ENCODE results near the gene RSPRY1.

RSPRY1 gene

DNA sequence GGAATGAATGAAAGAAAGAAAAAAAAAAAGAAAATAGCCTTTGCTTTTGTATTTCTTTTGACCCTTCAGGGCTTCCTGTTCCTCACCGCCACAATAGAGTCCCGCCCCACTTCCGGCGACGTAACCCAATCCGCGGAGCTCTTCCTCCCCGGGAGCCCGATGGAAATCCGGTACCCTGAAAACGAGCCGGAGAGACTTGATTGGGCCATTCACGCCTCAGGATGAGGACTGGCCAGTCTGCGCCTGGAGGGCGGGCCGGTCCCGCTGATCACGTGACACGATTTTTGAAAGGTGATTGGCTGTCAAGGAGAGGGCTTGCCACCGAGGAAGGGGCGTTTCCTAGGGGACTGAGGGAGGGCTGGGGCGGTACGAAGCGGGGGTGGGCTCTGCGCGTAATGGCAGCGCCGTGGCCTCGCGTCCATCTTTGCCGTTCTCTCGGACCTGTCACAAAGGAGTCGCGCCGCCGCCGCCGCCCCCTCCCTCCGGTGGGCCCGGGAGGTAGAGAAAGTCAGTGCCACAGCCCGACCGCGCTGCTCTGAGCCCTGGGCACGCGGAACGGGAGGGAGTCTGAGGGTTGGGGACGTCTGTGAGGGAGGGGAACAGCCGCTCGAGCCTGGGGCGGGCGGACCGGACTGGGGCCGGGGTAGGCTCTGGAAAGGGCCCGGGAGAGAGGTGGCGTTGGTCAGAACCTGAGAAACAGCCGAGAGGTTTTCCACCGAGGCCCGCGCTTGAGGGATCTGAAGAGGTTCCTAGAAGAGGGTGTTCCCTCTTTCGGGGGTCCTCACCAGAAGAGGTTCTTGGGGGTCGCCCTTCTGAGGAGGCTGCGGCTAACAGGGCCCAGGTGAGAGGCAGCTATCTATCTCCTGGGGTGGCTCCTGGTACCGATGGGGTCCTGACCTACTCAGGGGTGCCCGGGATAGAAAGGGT is at the start of gene RSPRY1, which contains the start of gene PSME3IP1:
Gene RSPRY1, plus strand, starts transcription at position 385 of the 927 bp plus-strand sequence. CDS start 18,330 bp downstream, outside the sequence.
Gene PSME3IP1, minus strand, starts transcription at position 95 of the 927 bp plus-strand sequence. CDS start 12,185 bp downstream, outside the sequence.
- in situ Hi-C loops (cut with MboI; ENCODE audit: low pct_unique_long_range_greater_than_20kb, low sequenced_read_pairs): no loop called here
- peak; percentile 99 for DNase-seq

DNA sequence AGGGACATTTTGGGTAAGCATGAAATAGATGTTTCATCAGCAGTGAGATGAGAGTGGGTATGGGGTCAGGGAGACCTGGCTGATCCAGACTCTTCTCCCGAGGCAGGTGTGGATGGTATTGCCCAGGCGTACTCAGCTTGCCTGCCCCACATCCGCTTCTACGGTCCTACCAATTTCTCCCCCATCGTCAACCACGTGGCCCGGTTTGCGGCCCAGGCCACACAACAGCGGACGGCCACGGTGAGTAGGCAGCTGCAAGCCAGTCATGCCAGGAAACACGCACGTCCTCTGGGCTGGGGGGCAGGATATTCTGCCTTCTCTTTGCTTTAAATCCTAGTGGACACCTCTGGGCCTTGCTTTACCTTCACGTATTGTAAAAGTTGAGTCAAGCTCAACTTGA is 49.1 kb upstream of the RSPRY1 start:
- in situ Hi-C loops (cut with MboI; ENCODE audit: low pct_unique_long_range_greater_than_20kb, low sequenced_read_pairs): no loop called here
- DNase-seq: no peak

DNA sequence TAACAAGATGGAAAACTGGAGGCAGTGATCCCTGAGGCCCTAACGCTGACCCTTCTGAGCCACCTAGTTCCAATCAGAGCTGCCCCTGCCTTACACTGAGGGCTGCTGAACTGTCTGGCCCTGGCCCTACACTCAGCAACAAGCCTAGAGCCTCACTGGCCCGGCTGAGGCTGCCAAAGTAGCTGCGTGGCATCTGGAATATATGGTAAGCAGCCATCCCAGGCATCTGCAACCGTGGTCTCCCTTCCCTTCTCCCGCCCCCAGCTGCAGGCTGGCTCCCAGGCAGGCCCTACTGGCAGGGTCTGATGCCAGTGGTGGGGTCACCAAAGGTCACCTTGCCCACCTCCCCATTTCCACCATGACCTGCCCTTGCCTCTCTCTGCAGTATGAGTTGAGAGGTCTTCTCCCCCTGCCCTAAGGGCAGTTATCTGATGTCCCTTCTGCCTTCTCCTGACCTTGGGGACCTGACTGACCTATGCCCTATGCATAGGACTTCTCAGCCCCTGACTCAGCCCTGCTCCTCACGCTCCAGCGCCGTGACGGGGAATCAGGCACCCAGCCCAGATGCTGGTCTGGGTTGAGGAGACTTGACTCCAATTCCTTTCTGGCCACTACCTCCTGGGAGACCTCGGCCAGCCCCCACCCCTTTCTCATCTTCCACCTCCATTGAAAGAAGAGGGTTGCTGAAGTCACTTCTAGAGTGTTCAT is 48.4 kb upstream of the RSPRY1 start:
- in situ Hi-C loops (cut with MboI; ENCODE audit: low pct_unique_long_range_greater_than_20kb, low sequenced_read_pairs): no loop called here

DNA sequence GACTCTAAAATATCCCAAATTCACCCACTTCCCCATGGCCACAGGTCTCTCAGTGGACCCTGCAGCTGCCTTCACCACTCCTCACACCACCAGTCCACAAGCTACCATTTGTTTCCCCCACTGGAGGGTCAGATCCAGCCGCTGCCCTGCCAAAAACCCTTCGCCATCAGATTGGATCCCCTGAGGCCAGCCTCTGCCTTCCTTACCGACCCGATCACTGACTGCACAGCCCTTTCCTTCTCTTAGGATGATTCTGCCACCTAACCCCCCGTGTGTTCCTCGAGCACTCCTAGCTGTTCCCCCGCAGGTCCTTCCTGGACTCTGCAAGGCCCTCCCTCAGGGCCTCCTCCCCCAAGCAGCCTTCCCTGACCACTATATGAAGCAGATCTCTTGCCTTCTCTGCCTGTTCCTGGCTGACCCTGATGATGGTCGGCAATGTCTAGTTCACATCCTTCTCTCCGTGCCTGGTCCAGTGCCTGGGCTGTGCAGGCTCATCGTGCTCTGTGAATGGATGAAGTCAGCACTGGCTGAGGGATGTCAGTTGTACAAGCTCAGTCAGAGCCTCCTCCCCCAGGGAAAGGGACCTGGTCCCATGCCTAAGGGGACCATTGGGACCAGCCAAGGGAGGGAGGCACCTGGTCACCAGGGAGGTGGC is 47.7 kb upstream of the RSPRY1 start:
- in situ Hi-C loops (cut with MboI; ENCODE audit: low pct_unique_long_range_greater_than_20kb, low sequenced_read_pairs): no loop called here
- no peak for DNase-seq

More for the DNA sequence above, 48.4 kb upstream of the RSPRY1 start:
- DNase-seq: no peak

DNA sequence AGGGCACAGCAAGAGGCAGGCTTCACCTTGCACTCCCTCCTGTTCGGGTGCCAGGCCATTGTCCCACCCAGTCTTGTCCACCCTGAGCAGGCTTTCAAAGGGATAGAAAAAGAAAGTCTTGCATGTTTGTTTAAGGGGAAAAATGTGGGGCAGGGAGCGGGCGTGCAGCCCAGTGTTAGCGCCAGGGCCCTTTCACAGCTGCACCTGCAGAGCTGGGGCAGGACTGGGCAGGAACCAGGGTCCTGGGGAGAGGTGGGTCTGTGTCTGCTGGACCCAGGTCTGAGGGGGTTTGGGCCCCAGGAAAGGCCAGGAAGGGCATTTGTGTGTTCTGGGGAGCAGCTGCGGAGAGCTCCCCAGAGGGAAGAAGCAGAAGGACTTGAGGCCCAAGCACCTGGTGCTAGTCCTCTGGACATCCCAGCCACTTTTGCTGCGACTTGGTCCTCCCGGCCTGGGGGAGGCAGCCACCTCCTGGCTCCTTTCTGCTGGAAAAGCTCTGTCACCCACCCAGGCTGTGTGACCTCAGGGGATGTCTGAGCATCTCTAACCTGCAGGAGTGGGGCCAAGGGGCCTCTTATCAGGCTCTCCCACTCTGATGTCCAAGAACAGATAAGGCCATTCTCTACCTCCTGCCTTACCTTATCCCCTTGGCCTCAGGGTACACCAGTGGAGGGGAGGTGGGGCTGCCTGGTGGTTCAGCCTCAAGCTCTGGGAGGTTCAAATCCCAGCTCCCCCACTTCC is 45.0 kb upstream of the RSPRY1 start:
- no peak for DNase-seq
- in situ Hi-C loops (cut with MboI; ENCODE audit: low pct_unique_long_range_greater_than_20kb, low sequenced_read_pairs): no loop called here

DNA sequence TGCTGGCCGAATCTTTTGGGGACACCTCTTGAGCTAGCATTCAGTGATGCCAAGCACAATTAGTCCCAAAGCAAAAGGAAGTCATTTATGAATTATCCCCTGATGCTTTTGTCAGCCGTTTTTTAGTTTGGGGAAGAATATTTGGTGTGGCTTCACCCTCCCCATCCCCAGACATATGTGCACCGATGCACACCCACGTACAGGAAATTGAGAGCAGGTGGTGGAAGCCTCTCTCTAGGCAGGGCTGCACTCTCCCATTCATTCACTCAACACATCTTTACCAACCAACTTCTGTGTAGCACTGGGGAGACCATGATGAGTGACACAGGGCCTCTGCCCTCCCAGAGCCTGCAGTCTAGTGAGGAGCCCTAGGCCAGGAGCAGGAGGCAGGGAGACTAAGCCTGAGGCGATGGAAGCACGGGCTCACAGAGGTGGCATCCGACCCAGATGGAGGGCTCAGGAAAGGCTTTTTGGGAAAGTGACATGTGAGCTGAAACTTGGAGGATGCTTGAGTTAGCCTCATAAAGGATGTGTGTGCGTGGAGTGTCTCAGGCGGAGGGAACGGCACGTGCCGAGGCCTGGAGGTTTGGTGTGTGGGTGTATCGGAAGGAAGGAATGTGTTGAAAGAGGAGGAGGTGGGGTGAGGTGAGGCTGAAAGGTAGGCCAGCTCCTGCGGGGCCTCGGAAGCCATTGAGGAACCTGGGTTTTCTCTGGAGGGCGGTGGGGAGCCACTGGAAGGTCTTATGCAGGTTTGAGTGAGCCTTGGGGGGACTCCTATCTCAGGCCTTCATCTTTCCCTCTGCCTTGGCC is 44.1 kb upstream of the RSPRY1 start:
- in situ Hi-C loops (cut with MboI; ENCODE audit: low pct_unique_long_range_greater_than_20kb, low sequenced_read_pairs): no loop called here
- peak; percentile 88 for DNase-seq

DNA sequence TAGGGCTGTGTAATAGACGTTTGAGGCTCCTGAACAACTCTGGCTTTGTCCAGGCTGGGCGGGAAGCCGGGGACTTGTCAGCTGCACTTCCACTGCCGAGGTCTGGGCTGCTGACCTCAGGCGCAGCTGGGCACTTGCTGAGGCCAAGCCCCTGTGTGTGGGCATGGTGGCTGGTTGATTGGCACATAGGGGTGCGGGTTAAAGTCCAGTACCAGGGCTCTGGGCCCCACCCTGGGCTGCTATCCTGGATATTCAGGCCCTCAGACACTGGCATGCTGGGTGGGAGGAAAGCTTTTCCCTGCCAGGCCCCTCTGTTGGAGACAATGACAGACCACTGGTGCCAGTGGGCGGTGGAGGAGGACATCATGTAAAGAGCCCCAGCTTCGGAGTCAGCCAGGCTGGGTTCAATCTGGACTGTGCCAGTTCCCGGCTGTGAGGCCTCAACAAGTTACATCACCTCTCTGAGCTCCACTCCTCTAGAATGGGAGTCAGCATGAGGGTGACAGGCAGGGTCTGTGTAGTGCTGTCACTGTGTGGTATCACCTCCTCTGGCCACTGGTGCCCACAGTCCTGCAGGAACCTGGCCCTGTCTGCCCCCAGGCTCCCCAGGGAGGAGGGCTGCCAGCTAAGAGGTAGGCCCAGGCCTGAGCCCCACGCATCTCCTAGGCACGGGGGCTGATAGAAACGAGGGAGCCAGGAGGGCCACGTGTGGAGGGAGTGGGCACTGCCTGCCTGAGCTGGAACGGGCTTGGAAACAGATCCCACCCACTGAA is 42.8 kb upstream of the RSPRY1 start:
- in situ Hi-C loops (cut with MboI; ENCODE audit: low pct_unique_long_range_greater_than_20kb, low sequenced_read_pairs): no loop called here
- DNase-seq: no peak

DNA sequence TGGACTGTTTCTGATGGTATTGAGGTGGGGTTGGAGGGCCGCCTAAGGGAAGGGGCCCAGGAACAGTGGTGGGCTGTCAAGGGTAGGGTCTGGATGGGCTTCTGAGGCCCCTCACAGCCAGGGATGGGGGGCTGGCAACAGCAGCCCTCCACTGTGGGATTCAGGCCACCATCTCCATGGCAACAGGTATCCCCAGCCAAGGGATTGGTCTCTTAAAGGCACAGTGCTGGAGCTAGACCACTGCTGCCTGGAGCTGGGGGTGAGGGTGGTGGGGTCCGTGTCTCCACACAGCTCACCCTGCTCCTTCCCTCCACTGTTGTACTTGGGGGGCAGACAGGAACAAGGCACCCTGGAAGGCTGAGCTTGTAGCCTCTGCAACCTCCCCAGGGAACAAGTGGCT is 42.1 kb upstream of the RSPRY1 start:
- DNase-seq: no peak
- in situ Hi-C loops (cut with MboI; ENCODE audit: low pct_unique_long_range_greater_than_20kb, low sequenced_read_pairs): no loop called here

DNA sequence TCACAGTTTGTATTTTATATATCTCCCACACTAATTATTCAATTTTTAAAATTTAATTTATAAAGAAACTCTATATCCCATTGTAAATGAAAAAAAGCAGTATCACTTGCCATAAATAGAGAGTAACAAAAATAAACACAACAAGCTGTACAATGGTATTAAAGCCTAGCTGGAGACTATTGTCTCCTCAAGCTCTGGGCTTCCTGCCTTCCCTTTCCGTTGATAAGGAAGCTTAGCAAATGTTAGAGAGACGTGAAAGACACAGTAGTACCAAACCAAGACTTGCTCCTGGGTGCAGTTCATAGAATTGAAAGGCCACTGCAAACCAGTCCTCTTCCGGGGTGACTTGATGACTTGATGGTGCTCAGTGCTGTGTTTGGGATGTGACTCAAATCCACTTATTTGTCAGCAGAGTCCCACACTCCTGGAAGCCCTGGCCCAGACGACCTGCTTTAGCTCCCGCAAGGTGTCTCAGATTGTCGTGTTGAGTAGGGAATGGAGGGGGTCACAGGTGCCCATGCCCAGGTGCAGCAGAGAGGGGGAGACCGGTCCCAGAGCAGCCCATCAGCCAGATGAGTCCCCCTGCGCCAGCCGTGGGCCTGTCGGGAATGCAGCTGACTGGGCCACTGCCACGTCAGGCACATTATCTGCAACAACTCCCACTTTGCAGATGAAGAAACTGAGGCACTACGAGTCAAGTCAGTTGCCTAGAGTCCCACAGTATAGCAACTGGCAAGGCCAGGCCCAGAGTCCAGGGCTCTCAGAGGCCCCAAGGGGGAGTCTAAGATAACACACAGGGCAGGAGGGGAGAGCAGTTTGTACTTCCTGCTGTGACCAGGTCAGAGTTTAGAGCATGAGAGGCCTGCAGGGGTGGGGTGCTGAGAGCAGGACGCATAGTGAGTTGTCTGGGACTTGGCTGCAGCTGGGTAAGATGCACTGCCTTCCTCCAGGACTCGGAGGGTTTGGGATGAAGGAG is 40.8 kb upstream of the RSPRY1 start:
- in situ Hi-C loops (cut with MboI; ENCODE audit: low pct_unique_long_range_greater_than_20kb, low sequenced_read_pairs): no loop called here
- no peak for DNase-seq

DNA sequence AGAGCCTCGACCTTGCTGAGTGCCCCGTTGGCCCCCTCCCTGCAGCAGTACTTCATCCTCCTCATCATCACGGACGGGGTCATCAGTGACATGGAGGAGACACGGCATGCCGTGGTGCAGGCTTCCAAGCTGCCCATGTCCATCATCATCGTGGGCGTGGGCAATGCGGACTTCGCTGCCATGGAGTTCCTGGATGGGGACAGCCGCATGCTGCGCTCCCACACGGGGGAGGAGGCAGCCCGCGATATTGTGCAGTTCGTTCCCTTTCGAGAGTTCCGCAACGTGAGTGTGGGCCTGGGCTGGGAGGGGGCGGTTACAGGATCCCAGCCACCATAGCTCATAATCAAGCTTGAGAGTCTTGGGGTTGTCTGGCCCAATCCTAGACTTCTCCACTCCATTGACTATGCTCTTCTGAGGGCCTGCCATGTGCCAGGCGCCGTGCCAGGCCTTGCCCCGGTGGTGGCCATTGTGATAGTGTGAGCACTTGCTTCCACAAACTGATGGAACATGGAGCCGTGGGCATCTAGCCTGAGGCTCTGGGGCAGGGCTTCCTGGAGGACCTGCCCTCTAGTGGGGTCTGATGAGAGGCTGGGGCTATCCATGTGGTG is 40.0 kb upstream of the RSPRY1 start:
- in situ Hi-C loops (cut with MboI; ENCODE audit: low pct_unique_long_range_greater_than_20kb, low sequenced_read_pairs): no loop called here
- no peak for DNase-seq

DNA sequence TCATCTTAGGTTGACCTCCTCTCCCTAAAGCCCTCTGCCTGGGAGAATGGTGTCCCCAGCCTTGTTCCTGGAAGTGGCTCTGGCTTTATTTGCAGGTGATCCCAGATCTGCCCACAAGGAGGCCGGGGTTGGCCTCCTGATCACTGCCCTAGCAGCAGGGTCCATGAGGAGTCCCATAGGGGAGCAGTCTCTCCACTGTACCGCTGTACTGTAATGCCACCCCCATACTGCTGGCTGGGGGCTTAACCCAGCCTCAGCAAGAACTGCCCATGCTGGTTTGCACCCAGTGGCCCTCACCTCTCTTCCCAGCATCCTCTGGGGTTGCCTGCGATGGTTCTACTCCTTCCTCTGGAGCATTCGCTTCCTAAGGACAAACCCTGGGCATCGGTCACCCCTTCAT is 39.4 kb upstream of the RSPRY1 start:
- in situ Hi-C loops (cut with MboI; ENCODE audit: low pct_unique_long_range_greater_than_20kb, low sequenced_read_pairs): no loop called here
- peak; percentile 46 for DNase-seq

DNA sequence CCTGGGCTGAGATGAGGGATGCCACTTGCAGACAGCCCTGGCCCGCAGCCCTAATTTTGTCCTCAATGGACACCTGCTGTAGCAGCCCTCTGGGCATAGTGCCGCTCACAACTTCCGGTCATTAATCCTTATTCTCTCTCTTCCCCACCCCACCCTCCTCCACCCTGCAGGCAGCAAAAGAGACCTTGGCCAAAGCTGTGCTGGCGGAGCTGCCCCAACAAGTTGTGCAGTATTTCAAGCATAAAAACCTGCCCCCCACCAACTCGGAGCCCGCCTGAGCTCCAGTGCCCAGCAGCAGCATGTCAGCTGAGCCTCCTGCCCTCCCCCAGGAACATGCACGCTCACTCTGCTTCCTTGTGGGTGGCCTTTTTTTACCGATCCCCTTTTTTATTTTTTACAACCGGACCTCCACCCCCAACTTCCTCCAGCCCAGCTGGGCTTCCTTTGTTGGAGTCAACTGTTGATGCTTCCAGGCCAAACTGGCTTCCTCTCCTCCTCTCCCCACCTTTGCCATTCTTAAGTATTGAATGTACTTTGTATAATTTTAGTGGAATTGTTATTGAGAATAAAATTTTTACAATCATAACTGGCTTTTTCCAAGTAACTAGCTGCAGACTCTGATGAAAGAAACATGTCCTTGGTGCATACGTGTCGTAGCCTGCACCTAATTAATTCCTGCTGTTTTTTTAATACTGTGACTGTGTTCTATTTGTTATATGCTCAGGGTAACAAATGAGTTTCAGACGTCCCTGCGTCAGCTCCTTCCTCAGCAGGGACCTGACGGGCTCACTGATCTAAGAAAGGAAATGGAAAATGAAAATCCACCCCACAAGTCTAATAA is 38.5 kb upstream of the RSPRY1 start:
- DNase-seq: peak; percentile 94
- in situ Hi-C loops (cut with MboI; ENCODE audit: low pct_unique_long_range_greater_than_20kb, low sequenced_read_pairs): no loop called here

DNA sequence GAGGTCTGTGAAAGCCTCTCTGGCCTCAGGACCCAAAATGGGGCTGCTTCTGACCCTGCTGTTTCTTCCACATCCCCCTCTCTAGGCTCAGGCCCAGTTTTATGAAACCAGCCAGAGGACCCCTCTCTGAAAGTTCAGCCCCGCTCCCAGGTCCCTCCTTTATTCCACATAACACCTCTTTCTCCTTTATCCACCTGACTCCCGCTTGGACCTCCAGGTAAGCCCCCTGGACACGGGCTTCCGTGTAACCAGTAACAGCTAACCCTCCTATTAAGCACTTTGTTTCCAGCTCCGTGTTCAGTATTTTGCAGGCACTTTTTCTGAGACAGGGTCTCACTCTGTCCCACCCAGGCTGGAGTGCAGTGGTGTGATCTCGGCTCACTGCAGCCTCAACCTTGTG is 37.6 kb upstream of the RSPRY1 start:
- DNase-seq: no peak
- in situ Hi-C loops (cut with MboI; ENCODE audit: low pct_unique_long_range_greater_than_20kb, low sequenced_read_pairs): no loop called here

DNA sequence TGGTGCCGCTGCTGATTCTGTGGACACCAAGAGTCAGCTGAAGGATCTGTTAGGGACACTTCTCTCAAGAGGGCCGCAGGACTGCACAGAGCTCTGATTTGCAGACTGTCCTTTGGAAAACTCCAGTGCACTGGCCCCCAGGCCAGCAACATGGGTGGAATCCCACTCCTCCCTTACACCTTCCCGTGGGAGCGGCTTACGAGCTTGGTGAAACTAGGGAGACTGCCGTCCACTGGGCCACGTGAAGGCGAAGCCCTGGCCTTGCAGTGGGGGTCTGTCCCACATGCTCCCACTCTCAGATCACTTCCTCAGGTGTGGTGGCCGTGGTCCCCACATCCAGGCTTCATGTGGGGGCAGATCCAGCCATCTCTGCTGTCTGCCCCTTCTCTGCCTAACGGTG is 36.7 kb upstream of the RSPRY1 start:
- in situ Hi-C loops (cut with MboI; ENCODE audit: low pct_unique_long_range_greater_than_20kb, low sequenced_read_pairs): no loop called here
- DNase-seq: no peak

DNA sequence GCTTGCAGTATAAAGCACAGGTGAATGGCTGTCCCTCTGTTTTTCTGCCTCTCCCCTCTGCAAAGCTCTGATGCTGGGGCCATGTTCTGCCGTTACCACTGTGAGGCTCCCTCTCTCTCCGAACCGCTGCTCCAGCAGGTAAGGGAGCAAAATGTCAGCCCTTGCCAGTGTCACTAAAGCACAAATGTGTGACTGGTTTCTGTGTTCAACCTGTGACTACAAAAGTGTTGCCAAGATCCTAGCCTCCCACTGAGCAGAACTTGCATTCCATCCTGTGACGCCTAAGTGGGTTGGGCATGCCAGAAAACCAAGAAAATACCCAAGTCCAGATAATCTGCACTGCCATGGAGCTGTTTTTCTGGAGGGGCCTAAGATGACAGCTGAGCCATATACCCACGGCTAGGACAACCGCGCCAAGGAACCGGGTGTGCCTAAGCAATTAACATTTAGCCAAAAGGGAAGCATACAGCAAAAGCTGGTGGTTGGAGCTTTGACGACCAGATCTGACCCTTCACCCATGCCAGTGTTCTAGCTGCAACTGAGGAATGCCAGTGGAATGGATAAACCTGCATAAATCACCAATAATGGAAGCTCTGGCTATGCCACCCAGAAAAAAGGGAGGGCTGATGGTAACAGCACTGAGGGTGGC is 35.3 kb upstream of the RSPRY1 start:
- no peak for DNase-seq
- in situ Hi-C loops (cut with MboI; ENCODE audit: low pct_unique_long_range_greater_than_20kb, low sequenced_read_pairs): no loop called here

All from KBM-7 (cell line).